HG03103 (cell line): ENCODE measurements around the gene TMEM117.

ENCODE experiments used
- ATAC-seq: cut with Tn5 transposase; IDR thresholded peaks from one replicate; pipeline ENCODE4 v1.9.1; 2021; ENCODE audit warnings: low read depth; ENCODE audit not compliant: unreplicated experiment

TMEM117 gene

DNA sequence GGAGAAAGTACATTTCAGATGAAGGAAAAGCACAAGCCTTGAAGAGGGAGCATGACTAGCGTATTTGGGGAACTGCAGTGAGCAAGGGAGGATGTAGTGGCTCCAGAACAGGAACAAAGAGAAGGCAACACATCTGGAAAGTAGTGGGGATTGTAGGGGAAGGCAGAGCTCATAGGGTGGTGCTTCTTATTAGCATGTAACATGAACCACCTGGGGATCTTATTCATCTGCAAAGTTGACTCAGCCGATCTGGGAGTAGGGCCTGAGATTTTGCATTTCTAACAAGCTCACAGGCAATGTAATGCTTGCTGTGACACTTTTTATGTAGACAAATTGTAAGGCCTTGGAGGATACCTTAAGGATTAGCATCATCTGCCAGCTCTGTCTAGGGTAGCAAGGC, 592.9 kb downstream of the TMEM117 start:
- no peak for ATAC-seq

DNA sequence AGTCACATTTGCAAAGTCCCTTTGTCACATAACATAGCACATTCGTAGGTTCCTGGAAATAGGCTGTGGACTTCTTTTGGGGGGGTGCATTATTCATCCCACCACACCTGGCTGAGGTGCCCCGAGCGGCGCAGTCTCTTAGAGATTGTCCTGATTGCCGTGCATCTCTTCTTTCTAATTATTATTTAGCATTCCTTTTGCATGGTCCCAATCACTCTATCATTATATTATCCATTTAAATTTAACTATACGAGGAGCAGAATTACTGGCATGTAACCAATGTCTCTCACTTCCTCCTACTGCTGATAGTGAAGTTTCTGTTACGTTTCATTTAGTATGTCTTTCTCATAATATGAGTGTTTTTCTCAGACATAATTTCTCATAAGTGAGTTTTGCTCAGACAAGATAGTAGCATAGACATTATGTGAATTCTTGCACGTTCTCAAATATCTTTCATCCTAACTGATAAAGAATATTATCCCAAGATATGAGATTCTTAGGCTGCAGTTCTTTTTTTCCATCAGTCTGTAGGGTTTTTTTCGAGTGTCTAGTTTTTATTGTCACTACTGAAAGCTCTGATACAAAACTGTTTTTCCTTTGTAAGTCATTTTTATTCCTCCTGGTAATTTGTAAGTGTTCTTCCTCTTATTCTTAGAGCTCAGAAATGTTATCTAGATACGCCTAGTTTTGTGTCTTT, 595.9 kb downstream of the TMEM117 start:
- peak; percentile 91 for ATAC-seq

DNA sequence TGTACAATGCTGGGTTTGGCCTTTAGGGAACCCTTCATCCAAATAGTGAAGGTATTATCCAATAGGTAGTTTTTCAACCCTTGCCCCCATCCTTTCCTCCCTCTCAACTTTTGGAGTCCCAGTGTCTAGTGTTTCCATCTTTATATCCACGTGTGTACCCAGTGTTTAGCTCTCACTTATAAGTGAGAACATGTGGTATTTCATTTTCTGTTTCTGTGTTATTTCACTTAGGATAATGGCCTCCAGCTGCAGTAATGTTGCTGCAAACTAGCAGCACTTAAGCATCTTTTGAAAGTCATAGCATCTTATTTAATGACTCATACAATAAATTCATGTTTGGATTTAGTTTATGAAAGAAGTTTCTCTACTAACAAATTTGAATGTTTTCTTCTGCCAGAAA, 597.8 kb downstream of the TMEM117 start:
- no peak for ATAC-seq

DNA sequence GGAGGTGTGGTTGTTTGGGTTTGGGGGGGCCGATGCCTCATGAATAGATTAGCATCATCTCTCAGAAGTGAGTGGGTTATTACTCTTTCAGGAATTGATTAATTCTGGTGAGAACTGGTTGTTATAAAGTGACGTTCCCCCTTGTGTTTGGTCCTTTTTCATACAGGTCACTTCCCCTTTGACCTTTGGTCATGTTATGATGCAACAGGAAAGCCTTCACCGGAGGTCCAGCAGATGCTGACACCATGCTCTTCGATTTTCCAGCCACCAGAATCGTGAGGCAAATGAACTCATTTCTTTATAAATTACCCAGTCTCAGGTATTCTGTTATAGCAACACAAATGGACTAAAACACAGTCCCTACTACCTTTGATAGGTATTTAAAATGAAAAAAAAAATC, 600.9 kb downstream of the TMEM117 start:
- ATAC-seq, result no peak
